IPS-20b (cell line): ENCODE measurements around the gene IGF2BP2.

Experiments used
- H3K27ac ChIP-seq: one replicate; pipeline ENCODE4 v1.5.1; 2013; ENCODE audit warnings: low read length
- H3K27me3 ChIP-seq: 2 replicates; pipeline ENCODE4 v1.6.1; 2013; ENCODE audit warnings: mild to moderate bottlenecking, low read length, inconsistent platforms; ENCODE audit not compliant: insufficient read depth
- H3K36me3 ChIP-seq: 2 replicates; pipeline ENCODE4 v1.6.1; 2013; ENCODE audit warnings: low read depth, mild to moderate bottlenecking, inconsistent platforms, low read length, moderate library complexity; ENCODE audit not compliant: insufficient read depth
- H3K4me1 ChIP-seq: 2 replicates; pipeline ENCODE4 v1.6.1; 2013; ENCODE audit warnings: mild to moderate bottlenecking, control low read depth, inconsistent platforms, low read length, moderate library complexity; ENCODE audit not compliant: insufficient read depth
- H3K4me3 ChIP-seq: 2 replicates; pipeline ENCODE4 v1.5.1; 2013; ENCODE audit warnings: mild to moderate bottlenecking, low read length, inconsistent platforms
- H3K9ac ChIP-seq: 2 replicates; pipeline ENCODE4 v1.6.1; 2013; ENCODE audit warnings: low read depth, mild to moderate bottlenecking, inconsistent platforms, low read length, moderate library complexity
- H3K9me3 ChIP-seq: 2 replicates; pipeline ENCODE4 v1.6.1; 2013; ENCODE audit warnings: mild to moderate bottlenecking, low read depth, low read length, inconsistent platforms; ENCODE audit not compliant: insufficient read depth

IGF2BP2 gene

DNA sequence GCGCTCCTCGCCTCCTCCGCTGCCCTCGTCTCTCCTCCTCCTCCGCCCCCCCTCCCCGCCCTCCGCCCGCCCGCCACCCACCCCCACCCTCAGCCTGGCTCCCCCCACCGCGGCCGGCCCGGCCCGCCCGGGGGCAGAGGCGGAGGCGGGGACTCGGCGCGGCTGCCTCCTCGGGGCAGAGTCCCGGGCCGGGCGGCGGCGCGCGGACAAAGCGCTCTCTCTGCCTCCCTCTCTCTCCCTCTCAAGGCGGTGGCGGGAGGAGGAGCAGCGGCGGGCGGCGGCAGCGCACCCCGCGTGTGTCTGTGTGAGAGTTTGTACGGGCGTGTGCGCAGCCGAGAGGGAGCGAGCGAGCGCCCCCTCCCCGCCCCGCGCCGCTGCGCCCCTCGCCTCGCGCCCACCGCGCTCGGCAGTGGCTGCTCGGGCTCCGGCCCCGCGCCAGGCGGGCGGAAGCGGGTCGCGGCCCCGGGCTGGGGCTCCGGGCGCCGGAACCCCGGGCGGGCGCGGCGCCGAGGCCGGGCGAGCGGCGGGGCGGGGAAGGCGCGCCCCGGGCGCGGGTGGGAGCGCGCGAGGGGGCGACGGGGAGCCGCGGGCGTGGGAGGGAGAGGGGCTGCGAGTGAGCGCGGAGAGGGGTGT, at the start of gene IGF2BP2:
IGF2BP2 (minus strand) TSS at position 37 of the 633 bp plus-strand sequence. CDS start 82 bp downstream, outside the sequence.
- Histone ChIP-seq H3K27ac (peak within 1 kb of the TSS; percentile 87), H3K4me3 (peak within 1 kb of the TSS; percentile 90), H3K4me1 (peaks cover 15% of the 10 kb centered on the region; the same call in 1 of the 2 replicates), H3K9ac (peak within 1 kb of the TSS; percentile 84), H3K27me3 (peaks cover 15% of the 10 kb centered on the region), H3K9me3 (peaks cover 19% of the 10 kb centered on the region), H3K36me3 (peaks cover 32% of the 10 kb centered on the region)

DNA sequence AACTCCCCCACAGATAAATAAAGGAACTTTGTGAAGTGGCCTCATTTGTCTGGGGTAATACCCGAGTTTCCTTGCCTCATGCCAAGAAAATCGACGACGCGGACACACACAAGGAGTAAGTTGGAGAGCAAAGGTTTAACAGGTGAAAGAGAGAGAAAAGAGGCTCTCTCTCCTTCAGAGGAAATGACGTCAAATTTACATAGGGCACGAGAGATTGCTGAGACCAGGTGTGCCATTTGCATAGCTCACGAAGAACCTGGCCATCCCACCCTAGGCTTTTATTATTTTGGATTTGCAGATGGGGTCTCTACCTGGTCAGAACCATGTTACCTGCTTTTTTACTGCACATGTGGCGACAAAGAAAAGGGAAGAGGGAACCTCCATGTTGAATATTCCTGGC, 49.3 kb upstream of the IGF2BP2 start:
- H3K4me1 ChIP-seq: peaks cover 3% of the 10 kb centered on the region; the same call in 1 of the 2 replicates
- H3K27ac ChIP-seq: no peak overlapping the region
- no peaks in the 10 kb centered on the region for H3K9me3 ChIP-seq
- 0 out of 2 replicates have a peak overlapping the region, but pooled peaks have one; percentile 5 for H3K9ac ChIP-seq
- H3K27me3 ChIP-seq: no peaks in the 10 kb centered on the region
- no peaks in the 10 kb centered on the region for H3K36me3 ChIP-seq
- H3K4me3 ChIP-seq: no peak overlapping the region

DNA sequence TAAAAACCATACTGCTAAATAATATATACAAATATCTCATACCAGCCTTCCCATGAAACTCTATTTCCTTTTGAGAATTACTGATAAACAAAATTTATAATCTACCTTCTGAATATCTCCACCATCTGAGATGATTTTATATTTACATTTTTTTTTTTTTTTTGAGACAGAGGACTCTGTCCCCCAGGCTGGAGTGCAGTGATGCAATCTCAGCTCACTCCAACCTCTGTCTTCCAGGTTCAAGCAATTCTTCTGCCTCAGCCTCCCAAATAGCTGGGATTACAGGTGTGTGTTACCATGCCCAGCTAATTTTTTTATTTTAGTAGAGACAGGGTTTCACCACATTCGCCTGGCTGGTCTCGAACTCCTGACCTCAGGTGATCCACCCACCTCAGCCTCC, 42.8 kb upstream of the IGF2BP2 start:
- H3K36me3 ChIP-seq: no peaks in the 10 kb centered on the region
- no peaks in the 10 kb centered on the region for H3K27me3 ChIP-seq
- no peak overlapping the region for H3K27ac ChIP-seq
- no peaks in the 10 kb centered on the region for H3K4me1 ChIP-seq
- H3K4me3 ChIP-seq: no peak overlapping the region
- H3K9me3 ChIP-seq: no peaks in the 10 kb centered on the region
- H3K9ac ChIP-seq: no peak overlapping the region

DNA sequence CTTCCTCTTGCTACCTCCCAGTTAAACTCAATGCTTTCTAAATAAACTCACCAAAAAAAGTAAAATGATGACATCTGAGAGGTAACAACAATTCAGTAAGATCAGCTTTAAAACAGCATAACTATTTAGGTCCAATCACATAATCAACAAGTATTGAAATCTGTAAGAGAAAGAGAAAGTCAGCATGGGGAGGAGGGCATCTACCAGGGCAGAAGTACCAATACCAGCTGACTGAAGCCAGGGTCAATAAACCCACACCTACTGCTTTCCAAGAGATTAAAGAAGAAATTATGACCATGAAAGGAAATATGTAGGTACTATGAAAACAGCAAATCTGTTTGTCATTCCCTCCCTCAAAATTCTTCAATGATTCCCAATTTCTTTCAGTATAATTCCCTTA, 42.2 kb upstream of the IGF2BP2 start:
- Histone ChIP-seq H3K4me1 (no peaks in the 10 kb centered on the region), H3K9me3 (no peaks in the 10 kb centered on the region), H3K27me3 (no peaks in the 10 kb centered on the region), H3K9ac (no peak overlapping the region), H3K4me3 (no peak overlapping the region), H3K36me3 (no peaks in the 10 kb centered on the region), H3K27ac (no peak overlapping the region)

DNA sequence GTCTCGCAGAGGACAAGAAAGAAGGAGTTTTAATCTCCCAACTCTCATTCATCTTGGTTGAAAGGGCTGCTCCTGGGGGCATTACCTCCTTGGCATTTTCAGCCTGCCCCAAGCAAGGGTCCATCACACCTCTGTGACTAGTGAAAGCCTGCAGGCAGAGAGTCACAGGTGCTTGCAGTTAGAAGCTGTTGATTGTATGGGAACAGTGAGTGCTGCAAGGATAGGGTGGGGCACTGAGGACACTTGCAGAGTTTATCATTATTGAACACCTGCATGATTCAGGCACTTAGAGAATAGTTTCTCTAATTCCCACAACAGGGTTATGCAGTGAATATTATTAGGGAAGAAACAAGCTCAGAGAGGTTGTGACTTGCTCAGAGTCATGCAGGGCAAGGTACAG, 41.7 kb upstream of the IGF2BP2 start:
- H3K4me1 ChIP-seq: no peaks in the 10 kb centered on the region

DNA sequence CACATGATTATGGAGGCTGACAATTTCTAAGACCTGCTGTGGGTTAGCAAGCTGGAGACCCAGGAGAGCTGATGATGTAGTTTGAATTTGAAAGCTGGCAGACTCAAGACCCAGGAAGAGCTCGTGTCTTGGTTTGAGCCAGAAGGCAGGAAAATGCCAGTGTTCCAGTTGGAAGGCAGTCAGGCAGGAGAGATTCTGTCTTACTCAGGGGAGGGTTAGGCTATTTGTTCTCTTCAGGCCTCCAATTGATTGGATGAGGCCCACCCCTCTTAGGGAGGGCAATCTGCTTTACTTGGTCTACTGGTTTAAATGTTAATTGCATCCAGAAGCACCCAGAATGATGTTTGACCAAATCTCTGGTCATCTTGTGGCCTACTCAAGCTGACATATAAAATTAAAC, 40.4 kb upstream of the IGF2BP2 start:
- Histone ChIP-seq H3K36me3 (no peaks in the 10 kb centered on the region), H3K27me3 (no peaks in the 10 kb centered on the region), H3K4me3 (no peak overlapping the region), H3K4me1 (no peaks in the 10 kb centered on the region), H3K9ac (no peak overlapping the region), H3K9me3 (no peaks in the 10 kb centered on the region), H3K27ac (no peak overlapping the region)

More for the DNA sequence above, 41.7 kb upstream of the IGF2BP2 start:
- no peaks in the 10 kb centered on the region for H3K36me3 ChIP-seq
- H3K27ac ChIP-seq: no peak overlapping the region
- no peak overlapping the region for H3K9ac ChIP-seq
- H3K27me3 ChIP-seq: no peaks in the 10 kb centered on the region
- no peaks in the 10 kb centered on the region for H3K9me3 ChIP-seq
- no peak overlapping the region for H3K4me3 ChIP-seq

DNA sequence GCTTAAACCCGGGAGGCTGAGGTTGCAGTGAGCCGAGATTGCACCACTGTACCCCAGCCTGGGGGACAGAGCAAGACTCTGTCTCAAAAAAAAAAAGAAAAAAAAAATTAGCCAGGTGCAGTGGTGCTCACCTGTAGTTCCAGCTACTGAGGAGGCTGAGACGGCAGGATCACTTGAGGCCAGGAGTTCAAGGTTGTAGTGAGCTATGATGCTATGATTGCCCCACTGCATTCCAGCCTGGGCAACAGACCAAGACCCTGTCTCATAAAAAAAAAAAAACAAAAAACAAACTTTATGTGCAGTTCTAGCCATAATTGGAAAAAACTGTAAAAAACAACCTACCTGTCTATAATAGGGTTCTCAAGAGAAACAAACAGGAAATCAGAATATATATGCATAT, 39.9 kb upstream of the IGF2BP2 start:
- H3K27ac ChIP-seq: no peak overlapping the region
- H3K4me3 ChIP-seq: no peak overlapping the region
- no peak overlapping the region for H3K9ac ChIP-seq
- H3K27me3 ChIP-seq: no peaks in the 10 kb centered on the region
- no peaks in the 10 kb centered on the region for H3K4me1 ChIP-seq
- H3K9me3 ChIP-seq: no peaks in the 10 kb centered on the region
- H3K36me3 ChIP-seq: no peaks in the 10 kb centered on the region

DNA sequence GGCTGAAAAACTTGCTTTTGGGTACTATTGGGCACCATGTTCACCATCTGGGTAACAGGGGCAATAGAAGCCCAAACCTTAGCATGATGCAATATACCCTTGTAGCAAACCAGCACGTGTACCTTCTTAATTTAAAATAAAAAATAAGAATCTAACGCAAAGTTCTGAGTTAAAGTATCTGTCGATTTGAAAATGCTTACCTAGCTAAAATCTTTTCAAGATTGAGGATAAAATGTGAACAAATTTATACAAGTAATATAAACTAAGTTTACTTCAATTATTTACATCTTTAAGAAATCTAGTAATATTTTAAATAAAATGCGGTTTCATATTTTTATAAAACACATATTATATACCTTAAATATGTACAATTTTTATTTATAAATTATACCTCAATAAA, 38.1 kb upstream of the IGF2BP2 start:
- no peaks in the 10 kb centered on the region for H3K27me3 ChIP-seq

DNA sequence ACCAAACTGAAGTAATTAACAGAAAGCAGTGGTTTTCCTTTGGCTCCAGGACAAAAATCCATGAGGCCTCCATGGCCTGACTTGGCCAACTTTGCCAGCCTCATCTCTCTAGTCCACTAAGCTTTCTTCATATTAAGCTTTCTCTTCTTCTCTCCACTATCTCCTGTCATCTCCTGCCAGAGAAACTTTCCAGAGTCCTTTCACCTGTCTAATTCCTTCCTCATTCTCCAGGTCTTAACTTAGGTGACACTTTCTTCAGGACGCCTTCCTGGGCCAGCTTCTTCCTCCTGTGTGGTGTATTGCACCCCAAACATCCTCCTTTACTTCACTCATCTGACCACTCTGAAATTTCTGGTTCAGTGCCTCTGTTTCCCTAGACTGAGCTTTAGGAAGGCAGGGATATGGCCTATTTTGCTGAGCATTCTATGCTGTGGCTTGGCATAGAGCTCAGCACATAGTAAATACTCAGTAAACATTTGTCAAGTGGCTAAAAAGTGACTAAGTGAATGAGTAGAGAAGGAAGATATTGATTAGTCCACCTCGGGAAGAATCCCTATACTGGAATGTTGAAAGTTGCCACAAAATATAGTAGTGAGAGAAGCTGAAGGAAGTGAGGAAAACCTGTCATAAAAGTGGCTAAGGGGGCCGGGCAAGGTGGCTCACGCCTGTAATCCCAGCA, 34.6 kb upstream of the IGF2BP2 start:
- H3K36me3 ChIP-seq: no peaks in the 10 kb centered on the region
- no peaks in the 10 kb centered on the region for H3K27me3 ChIP-seq
- no peak overlapping the region for H3K4me3 ChIP-seq
- H3K4me1 ChIP-seq: no peaks in the 10 kb centered on the region
- H3K9ac ChIP-seq: no peak overlapping the region
- H3K27ac ChIP-seq: no peak overlapping the region
- H3K9me3 ChIP-seq: peaks cover 11% of the 10 kb centered on the region; the same call in 1 of the 2 replicates

More for the DNA sequence above, 38.1 kb upstream of the IGF2BP2 start:
- no peak overlapping the region for H3K9ac ChIP-seq
- H3K4me1 ChIP-seq: no peaks in the 10 kb centered on the region
- H3K4me3 ChIP-seq: no peak overlapping the region
- no peaks in the 10 kb centered on the region for H3K9me3 ChIP-seq
- H3K27ac ChIP-seq: no peak overlapping the region
- H3K36me3 ChIP-seq: no peaks in the 10 kb centered on the region

DNA sequence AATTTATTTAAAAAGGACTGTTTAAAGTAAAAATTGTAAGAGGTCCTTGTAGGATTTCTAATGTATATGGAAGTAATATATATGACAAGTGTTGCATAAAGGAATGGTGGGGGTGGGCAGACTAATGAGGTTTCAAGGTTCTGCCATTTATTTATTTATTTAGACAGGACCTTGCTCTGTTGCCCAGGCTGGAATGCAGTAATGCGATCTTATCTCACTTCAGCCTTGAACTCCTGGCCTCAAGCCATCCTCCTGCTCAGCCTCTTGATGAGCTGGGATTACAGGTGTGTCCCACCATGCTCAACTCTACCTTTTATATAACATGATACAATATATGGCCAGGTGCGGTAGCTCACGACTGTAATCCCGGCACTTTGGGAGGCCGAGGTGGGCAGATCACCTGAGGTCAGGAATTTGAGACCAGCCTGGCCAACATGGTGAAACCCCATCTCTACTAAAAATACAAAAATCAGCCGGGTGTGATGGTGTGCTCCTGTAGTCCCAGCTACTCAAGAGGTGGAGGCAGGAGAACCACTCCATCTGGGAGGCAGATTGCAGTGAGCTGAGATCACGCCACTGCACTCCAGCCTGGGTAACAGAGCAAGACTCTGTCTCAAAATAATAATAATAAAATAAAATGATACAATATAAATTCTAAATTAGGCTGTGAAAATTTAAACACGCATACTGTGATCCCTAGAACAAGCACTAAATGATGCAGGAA, 33.8 kb upstream of the IGF2BP2 start:
- Histone ChIP-seq H3K4me3 (no peak overlapping the region), H3K4me1 (no peaks in the 10 kb centered on the region), H3K36me3 (no peaks in the 10 kb centered on the region), H3K27me3 (no peaks in the 10 kb centered on the region), H3K9ac (no peak overlapping the region), H3K27ac (no peak overlapping the region), H3K9me3 (peaks cover 11% of the 10 kb centered on the region; the same call in 1 of the 2 replicates)

DNA sequence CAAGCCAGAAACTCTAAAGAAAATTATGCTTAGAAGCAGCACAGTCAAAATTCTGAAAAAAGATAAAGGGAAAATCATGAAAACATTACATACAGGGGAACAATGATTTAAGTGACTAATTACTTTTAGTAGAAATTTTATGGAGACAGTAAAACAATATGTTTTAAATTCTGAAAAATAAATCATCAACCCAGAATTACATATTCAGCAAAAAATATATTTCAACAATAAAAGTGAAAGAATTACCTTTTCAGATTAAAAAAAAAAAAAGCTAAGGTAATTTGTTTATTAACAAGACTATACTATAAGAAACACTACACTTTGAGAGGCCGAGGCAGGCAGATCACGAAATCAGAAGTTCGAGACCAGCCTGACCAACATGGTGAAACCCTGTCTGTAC, 32.4 kb upstream of the IGF2BP2 start:
- Histone ChIP-seq H3K4me3 (no peak overlapping the region), H3K27me3 (no peaks in the 10 kb centered on the region), H3K36me3 (no peaks in the 10 kb centered on the region), H3K27ac (no peak overlapping the region), H3K9me3 (peaks cover 11% of the 10 kb centered on the region; the same call in 1 of the 2 replicates), H3K9ac (no peak overlapping the region), H3K4me1 (no peaks in the 10 kb centered on the region)
